H1 (cell line): Measurements from ENCODE around the gene SLC6A6. TPM values are rescaled to one million over a fixed set of nuclear protein-coding genes. Genes with fewer than 3 reads are reported as not detected.
A peak's percentile ranks its signal among the peaks of the same experiment; 100 is the strongest.

ENCODE experiments used
- RAD21 ChIP-seq, 2 experiments: IDR thresholded peaks in 1 of 2; conservative IDR thresholded peaks in 1 of 2; 2 replicates each; pipeline ENCODE4 v1.6.1; 2011; ENCODE audit warnings: low read depth in 2 of 2, low read length in 2 of 2, improper control_type of control experiment in 1 of 2, inconsistent platforms in 1 of 2, mild to moderate bottlenecking in 1 of 2, moderate library complexity in 1 of 2
- polyA plus RNA-seq, 7 experiments: library from polyadenylated mRNA; depleted of rRNA in 3 of 7; stranded (reverse) in 5 of 7; unstranded in 2 of 7; fragments of >200 nt in 5 of 7; fragments of 200-250 nt in 2 of 7; gene quantifications; 1 replicate in 5 of 7; 2 replicates in 1 of 7; 4 replicates in 1 of 7; pipeline versions ENCODE4 v1.2.1 to v1.2.3, GENCODE V29; 2011 to 2013; ENCODE audit warnings: missing spikeins in 2 of 7, mixed read lengths in 2 of 7
- total RNA-seq: library from RNA; stranded (reverse); fragmentation: NEBNext Ultra II Directional; extraction: Animal tissue kit (Norgen Biotek cat#: 25700); gene quantifications from 2 replicates; pipeline ENCODE4 v1.2.1, GENCODE V29; 2021
- TF ChIP-seq, protein P1 (sequence below): IDR thresholded peaks from 2 replicates; pipeline ENCODE4 v1.6.1; 2012; ENCODE audit warnings: inconsistent platforms

SLC6A6 gene
- total and polyA plus RNA-seq, 2 of the 8 experiments (the other 6 are each of a cell fraction or from before 2014, with no cell fraction given) = 66.2 to 144 TPM

DNA sequence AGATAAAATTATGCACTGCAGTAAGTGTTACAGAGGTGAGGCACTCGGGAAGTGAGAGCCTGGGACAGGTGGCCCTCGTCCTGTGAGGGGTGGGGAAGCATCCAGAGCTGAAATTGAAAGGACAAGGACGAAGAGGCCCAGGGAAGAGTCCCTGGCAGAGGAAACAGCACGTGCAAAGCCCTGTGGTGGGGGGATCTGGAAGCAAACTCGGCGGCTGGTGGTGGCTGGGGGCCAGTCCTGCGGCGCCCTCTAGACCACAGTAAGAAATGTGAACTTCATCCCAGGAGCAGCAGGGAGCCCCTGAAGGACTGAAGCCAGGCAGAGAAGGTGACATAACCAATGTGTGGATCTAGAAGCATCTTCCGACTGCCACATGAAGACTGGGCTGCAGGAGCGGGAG, 94.9 kb downstream of the SLC6A6 start (continued):
- TF ChIP-seq, protein P1, sequence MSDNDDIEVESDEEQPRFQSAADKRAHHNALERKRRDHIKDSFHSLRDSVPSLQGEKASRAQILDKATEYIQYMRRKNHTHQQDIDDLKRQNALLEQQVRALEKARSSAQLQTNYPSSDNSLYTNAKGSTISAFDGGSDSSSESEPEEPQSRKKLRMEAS = peak; percentile 35; the same call in 1 of the 2 replicates
- TF ChIP-seq RAD21 (IDR thresholded peaks at IDR 0.05 in 1 of 2, conservative IDR thresholded peaks at IDR 0.05 in 1 of 2; ENCODE audit: low read depth in 2 of 2, low read length in 2 of 2) = peak; percentile 63 to 73
